ENCODE measurements around the gene LSP1.

LSP1 gene

GRCh38 chr11:1893581-1894359, 40.9 kb downstream of the LSP1 start:
- DNase-seq = no peak

- DNase-seq = no peak
These were observed 41.9 kb downstream of the LSP1 start for GRCh38 chr11:1894759-1895158.

GRCh38 chr11:1896468-1896867, 43.6 kb downstream of the LSP1 start:
- DNase-seq = no peak

GRCh38 chr11:1896923-1897322, 44.0 kb downstream of the LSP1 start:
- DNase-seq = no peak

GRCh38 chr11:1899090-1899489, 46.2 kb downstream of the LSP1 start:
- DNase-seq = no peak

GRCh38 chr11:1899686-1900085, 46.8 kb downstream of the LSP1 start:
- DNase-seq = no peak

GRCh38 chr11:1906181-1906580, 53.3 kb downstream of the LSP1 start:
- DNase-seq = no peak

GRCh38 chr11:1906611-1907423, 53.9 kb downstream of the LSP1 start:
- no peak for DNase-seq

- DNase-seq = no peak
These were observed 55.7 kb downstream of the LSP1 start for GRCh38 chr11:1908618-1909017.

GRCh38 chr11:1909524-1909923, 56.6 kb downstream of the LSP1 start:
- DNase-seq = no peak

- DNase-seq = no peak
These were observed 59.5 kb downstream of the LSP1 start for GRCh38 chr11:1912289-1912878.

GRCh38 chr11:1913271-1914060, 60.6 kb downstream of the LSP1 start:
- no peak for DNase-seq

GRCh38 chr11:1915795-1916131, 62.9 kb downstream of the LSP1 start:
- DNase-seq = no peak

- DNase-seq = no peak
These were observed 63.5 kb downstream of the LSP1 start for GRCh38 chr11:1916132-1916985.

- DNase-seq = no peak
These were observed 64.2 kb downstream of the LSP1 start for GRCh38 chr11:1916986-1917522.

- DNase-seq = no peak
These were observed 64.9 kb downstream of the LSP1 start for GRCh38 chr11:1917523-1918435.

- no peak for DNase-seq
These were observed 65.8 kb downstream of the LSP1 start for GRCh38 chr11:1918436-1919315.

- DNase-seq = no peak
These were observed 66.7 kb downstream of the LSP1 start, which contains the start of gene TNNT3 for GRCh38 chr11:1919391-1920127. Gene TNNT3 (plus strand): TSS chr11:1919703. CDS start chr11:1922875, 3,172 bp downstream.
